Stimulated activated CD8-positive, alpha-beta memory T cell treated with anti-CD3 and anti-CD28 coated beads, Interleukin-4, amount 100 ng/mL, for 24 hours (primary cell): ENCODE results near the gene IRS2.
"Not testable (repeated sequence)": the region's sequence is repeated elsewhere in the genome, so short reads cannot be mapped to it uniquely, and the experiment has no call there.

Experiments used
- DNase-seq: peaks from one replicate; pipeline ENCODE4 v3.0.0-alpha.2; 2020; ENCODE audit warnings: low read depth

Gene IRS2

GRCh38 chr13:109786457-109787134 is at the start of gene IRS2:
Gene IRS2, minus strand, starts transcription at chr13:109786583. Its CDS starts 530 bp downstream, at chr13:109786053.
- DNase-seq: peak; percentile 81

DNA sequence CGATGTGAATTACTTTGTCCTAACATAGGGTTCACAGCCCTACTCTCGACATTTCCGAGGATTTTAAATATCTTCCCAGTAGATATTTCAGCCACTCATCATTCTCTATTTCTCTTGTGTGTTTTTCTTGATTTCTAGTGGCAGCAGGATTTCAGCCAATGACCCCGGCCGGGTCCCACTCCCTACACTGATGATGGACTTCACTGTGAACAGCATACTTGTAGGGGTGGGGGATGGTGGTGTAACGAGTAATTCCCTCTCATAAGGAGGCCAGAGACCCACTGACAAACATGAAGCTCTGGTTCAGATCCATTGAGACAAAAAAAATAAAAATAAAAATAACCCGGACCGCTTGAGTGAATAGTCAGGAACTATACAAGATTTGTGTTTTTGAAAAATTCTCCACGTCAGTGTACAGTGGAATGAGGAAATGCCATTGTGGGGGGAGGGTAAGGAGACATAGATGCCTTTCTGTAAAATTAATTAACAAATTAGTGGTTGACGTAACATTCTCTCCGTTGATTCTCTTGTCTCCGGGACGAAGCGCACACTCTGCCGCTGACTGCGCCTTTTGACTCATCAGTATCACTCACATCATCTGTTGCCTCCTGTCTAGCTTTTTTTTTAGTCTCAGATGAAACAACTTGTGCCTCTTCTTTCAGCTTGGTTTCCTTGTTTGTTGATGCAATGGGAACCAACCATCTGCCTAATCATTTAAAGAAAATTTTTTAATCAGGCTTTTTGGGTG is 48.8 kb upstream of the IRS2 start:
- no peak for DNase-seq

DNA sequence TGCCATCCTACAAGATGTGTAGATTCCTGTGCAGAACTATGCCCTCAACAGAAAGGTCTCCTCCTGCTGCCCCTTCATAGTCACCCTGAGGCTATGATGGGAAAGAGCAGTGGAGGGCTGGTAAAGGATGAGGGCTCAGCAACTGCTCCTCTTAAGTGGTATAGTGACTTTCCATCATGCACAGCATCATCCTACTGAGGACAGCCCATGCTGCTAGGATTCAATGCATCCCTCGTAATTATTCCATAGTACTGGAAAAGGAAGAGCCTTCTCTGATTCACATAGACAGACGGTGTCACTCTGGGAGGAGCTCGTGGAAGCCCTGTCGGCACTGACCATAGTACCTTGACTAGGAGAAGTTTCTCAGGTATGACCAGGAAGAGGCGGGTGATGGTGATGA is 47.6 kb upstream of the IRS2 start:
- DNase-seq: no peak

GRCh38 chr13:109833071-109833470 is 46.7 kb upstream of the IRS2 start:
- no peak for DNase-seq

GRCh38 chr13:109828591-109829316 is 42.4 kb upstream of the IRS2 start:
- not testable (repeated sequence) for DNase-seq

DNA sequence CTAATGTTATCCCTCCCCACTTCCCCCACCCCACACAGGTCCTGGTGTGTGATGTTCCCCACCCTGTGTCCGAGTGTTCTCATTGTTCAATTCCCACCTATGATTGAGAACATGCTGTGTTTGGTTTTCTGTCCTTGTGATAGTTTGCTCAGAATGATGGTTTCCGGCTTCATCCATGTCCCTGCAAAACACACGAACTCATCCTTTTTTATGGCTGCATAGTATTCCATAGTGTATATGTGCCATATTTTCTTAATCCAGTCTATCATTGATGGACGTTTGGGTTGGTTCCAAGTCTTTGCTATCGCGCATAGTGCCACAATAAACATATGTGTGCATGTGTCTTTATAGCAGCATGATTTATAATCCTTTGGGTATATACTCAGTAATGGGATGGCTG is 36.8 kb upstream of the IRS2 start:
- DNase-seq: not testable (repeated sequence)

GRCh38 chr13:109821103-109821502 is 34.7 kb upstream of the IRS2 start:
- no peak for DNase-seq

GRCh38 chr13:109819874-109820273 is 33.5 kb upstream of the IRS2 start:
- no peak for DNase-seq

DNA sequence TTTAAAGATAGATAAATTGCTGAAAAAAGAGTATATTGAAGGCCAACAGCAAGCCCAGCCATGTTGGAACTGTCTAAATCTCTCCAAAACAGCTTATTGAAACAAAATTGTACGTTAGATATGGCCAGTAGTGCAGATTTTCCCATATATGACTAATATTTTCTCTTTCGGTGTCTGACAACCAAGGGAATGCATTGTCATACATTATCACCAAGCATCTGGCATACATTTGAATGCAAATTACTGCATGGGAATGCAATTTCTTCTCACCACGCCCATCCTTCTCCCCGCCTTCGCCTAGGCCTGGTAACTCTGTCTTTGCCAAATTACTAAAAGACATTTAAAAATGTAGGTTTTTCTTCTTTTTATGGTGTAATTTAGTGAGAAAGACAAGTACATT is 32.5 kb upstream of the IRS2 start:
- no peak for DNase-seq

- DNase-seq: no peak
Measured at GRCh38 chr13:109817591-109818535, 31.5 kb upstream of the IRS2 start.

DNA sequence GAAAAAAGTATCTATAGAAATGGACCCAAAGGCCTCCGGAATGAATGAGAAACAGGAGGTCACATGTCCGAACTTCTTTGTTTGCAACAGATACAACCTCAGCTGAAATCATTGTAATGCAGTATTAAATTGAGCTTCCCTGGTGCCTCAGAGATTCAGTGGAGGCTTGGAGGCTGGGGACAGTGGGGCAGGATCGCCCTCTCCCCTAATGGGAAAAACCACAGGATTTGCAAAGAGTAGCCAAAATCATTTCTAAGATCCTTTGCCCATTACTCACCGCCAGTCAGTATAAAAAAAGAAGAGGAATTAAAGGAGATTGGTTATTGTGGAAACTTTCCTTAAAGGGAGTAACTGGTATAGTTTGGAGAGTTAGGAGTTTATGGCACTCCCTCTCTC is 30.4 kb upstream of the IRS2 start:
- no peak for DNase-seq

GRCh38 chr13:109816112-109816807 is 29.9 kb upstream of the IRS2 start:
- no peak for DNase-seq

DNA sequence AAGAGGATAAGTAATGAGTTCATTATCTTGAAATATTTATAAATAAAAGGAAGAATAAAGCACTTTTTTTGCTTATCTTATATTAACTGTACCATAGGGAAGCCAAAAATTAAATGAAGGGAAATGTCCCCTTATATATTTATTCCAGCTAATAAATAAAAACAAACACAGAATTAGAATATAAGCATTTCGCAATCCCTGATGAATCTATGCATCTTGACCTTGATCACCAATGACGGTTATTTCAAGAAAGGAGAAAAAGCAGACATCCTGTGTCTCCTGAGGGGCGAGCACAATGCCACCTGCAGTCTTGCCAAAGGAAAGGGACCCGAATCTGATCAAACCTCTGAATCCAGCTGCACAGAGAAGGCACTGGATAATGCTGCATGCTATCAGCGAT is 29.3 kb upstream of the IRS2 start:
- DNase-seq: no peak

DNA sequence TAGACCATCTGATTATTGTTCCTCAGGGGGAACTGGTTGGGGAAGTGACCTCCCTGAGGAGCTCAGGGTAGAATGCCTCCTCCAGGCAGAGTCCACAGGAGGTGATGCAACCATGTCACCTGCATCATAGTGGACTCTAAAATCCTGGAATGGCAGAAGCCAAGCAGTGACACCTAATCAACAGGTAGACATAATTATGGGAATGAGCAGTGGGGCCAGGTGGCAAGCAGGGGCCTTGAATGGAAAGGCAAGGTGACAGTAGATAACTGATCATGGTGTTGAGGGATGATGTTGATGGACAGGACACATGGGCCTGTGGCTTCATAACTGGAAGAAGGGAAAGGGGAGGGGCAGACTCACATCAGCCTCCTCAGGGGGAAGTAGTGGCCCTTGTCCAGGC is 27.3 kb upstream of the IRS2 start:
- no peak for DNase-seq

GRCh38 chr13:109812382-109812781 is 26.0 kb upstream of the IRS2 start:
- DNase-seq: no peak

- DNase-seq: no peak
Measured at GRCh38 chr13:109810761-109811510, 24.6 kb upstream of the IRS2 start.

DNA sequence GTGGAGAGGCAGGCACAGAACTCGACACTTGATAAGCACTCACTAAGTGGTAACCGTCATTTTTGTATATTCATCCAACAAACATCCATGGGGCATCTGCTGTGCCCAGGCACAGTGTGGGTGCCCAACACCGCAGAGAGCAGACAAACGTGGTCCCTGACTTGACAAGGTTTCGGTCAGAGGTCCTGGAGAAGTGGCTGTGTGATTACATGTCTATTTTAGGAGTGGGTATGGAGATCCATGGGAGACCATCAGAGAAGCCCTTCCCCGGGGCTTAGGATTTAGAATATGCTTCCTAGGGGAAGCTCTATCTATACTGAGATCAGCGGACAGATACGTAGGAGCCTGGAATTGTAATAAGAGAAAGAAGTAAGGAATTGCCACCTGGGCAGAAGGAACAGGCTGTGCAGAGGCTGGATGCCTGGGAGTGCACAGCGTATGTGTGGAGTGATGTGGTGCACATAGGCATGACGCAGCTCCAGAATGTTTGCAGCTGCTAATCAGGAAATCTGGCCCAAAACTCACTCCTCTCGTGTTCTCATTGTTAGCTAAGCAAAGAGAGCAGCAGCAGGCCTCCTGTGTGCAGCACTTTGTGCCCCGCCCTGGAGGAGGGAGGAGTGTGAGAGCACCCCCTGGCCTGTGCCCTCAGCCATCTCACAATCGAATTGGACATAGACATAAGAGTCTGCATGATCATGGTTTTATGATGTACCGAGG is 23.0 kb upstream of the IRS2 start:
- no peak for DNase-seq

DNA sequence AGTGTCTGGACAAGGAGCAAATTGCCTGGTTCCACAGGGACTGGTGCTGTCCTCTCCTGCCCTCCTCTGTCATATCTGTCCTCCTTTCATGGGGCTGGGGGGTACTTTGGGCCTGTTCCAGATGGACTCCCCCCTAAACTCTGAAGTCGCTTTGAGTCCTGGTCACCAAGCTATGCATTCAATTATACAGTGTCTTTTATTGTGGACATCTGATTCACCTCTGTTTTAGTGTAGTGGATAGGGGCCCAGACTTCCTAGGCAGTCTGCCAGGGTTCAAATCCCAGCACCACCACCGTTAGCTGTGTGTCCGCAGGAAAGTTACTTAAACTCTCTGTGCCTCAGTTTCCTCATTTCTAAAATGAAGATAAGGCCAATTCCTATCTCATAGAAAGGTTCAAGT is 21.0 kb upstream of the IRS2 start:
- no peak for DNase-seq

- DNase-seq: no peak
Measured at GRCh38 chr13:109804654-109805053, 18.3 kb upstream of the IRS2 start.

- no peak for DNase-seq
Measured at GRCh38 chr13:109803825-109804224, 17.4 kb upstream of the IRS2 start.
